RPMI8226 (cell line): Measurements from ENCODE around the gene NOP14.
"Not testable (repeated sequence)": the region's sequence is repeated elsewhere in the genome, so short reads cannot be mapped to it uniquely, and the experiment has no call there.

ENCODE experiments used
- DNase-seq: peaks from one replicate; pipeline ENCODE4 v3.0.0-alpha.2; 2015

Gene NOP14

DNA sequence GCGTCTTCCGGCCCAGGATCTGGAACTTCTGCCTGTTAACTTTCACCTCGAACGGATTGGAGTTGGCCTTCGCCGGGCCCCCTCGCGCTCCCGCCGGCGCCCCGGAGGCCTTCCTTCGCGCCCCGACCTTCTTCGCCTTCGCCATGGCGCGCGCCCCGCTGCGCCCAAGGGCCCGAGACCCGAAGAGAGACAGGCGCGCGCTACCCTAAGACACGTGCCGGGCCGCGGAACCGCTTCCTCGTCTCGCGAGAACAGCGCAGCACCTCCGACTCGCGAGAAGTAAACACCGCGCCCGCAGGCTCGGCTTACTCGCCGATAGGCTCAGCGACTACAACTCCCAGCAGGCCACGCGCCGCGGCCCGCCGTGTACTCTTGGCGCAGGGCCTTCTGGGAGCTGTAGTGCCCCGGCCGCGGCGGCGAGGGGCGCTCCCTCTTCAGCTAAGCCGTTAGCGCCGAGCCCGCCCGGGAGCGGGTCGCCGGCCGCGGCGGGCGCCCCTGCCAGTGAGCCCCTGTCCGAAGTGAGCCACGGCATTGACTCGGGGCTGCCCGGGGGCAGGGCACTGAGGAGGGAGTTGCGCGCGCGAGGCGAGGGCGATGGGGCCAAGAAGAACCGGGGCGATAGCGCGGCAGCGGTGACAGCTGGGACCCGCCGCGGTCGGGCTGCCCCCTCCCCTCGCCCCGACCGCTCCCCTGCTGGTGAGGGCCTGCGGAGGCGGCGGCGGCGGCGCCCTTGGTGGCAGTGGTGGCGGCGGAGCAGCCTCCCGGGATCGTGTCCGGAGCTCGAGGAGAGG is at the start of gene NOP14, which contains the start of gene GRK4:
Gene NOP14, minus strand, starts transcription at position 232 of the 791 bp plus-strand sequence. Its CDS starts 87 bp downstream, at position 145.
Gene GRK4, plus strand, starts transcription at position 397 of the 791 bp plus-strand sequence. CDS start 500 bp downstream, outside the sequence.
- DNase-seq: peak; percentile 97

DNA sequence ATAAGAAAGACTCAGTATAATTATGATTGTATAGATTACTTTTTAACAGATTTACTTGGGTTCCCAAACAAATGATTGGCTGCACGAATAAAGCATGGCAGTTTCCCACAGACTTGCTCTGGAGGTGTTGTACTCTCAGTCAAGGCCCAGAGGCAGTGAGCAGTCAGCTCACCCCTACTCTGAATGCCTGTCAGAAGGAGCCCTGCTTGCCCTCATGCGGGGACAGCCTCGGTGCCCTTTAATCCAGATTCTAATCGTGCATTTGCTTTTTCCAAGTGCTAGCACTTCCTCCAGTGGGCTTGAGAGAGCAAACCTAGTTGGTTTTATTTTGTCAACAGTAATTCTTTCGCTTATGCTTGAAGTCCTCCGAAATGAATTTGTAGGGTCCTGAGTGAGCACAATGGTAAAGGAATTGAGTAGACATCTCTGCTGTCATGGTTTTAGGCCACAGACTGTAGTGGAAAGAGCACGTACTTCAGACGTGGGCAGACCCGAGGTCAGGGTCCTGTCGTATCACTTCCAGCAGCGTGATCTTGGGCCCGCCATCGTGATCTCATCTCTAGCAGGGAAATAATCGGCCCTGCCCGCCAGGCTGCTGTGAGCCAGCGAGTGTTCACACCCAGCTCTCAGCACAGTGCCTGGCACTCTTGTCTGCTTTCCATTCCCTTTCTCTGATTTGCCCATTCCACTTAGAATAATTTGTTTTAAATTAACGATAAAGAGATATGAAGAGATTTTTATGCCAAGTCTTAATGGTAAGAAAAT is 48.4 kb upstream of the NOP14 start:
- no peak for DNase-seq

DNA sequence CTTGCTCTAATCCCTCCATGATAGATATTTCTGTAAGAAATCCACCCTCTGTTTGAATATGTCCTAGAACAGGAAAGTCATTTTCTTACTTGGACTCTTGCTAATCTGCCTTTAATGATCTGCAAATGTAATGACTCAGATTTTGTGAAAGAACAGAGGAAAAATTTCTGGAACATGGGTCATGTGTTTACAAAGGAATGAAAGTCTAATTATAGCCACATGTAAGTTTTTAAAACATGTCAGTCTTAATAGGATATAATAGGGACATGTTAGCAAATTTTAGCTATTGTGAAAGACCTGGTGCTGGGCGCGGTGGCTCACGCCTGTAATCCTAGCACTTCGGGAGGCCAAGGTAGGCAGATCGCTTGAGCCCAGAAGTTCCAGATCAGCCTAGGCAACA is 47.8 kb upstream of the NOP14 start:
- no peak for DNase-seq

DNA sequence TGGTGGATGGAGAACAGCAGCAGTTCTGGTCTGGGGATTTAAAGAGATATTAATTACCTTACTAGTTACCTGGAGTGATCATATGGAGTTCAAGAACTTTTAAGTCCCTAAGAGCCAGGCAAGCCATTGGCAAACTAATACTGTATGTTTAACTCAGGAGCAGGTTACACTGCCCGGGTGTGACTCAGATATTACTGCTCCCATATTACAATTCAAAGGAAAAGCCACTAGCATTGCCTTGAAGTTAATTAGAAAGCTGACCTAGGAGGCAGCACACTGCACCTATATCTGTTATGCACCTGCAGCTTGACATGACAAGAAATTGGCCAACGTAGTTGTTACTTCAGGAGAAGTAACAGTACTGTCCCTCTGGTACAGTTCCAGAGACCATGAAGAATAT is 47.4 kb upstream of the NOP14 start:
- DNase-seq: no peak

DNA sequence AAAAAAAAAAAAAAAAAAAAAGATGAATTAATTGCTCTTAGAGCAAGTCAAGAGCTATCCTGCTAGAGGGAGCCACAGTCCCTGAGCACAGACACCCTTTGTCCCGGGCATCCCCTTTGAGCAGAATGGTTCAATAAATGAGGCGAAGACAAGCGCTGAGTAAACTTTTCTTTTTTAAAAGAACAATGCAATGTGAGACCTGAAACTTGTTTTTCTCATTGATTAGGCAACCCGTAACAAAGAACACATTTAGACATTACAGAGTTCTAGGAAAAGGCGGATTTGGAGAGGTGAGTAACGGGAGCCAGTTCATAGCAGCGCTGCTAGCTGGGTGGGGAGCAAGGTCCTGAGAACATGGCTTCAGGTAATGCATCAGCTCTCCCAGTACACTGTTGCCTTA is 46.2 kb upstream of the NOP14 start:
- DNase-seq: peak; percentile 32

DNA sequence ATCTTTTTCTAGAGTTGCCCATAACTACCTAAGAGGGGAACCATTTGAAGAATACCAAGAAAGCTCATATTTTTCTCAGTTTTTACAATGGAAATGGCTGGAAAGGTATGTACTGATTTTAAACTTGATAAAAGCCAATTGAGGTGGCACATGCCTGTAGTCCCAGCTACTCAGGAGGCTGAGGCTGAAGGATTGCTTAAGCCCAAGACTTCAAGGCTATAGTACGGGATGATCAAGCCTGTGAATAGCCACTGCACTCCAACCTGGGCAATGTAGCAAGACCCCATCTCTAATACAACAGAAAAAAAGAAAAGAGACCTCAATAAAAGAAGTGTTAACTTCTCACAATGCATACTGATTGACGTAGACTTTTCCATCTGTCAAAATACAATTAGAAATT is 44.5 kb upstream of the NOP14 start:
- DNase-seq: no peak

DNA sequence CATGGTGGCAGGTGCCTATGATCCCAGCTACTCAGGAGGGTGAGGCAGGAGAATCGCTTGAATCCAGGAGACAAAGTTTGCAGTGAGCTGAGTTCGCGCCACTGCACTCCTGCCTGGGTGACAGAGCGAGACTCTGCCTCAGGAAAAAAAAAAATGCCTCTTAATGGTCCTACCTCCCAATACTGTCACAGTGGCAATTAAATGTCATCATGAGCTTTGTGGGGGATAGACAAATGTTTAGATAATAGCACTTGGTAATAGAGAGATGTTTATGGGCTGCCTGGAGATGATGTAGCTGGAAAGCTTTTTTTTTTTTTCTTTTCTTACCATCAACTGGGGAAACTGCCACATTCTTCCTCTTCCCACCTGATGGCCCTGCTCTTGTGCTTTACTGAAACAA is 33.2 kb upstream of the NOP14 start:
- DNase-seq: no peak

DNA sequence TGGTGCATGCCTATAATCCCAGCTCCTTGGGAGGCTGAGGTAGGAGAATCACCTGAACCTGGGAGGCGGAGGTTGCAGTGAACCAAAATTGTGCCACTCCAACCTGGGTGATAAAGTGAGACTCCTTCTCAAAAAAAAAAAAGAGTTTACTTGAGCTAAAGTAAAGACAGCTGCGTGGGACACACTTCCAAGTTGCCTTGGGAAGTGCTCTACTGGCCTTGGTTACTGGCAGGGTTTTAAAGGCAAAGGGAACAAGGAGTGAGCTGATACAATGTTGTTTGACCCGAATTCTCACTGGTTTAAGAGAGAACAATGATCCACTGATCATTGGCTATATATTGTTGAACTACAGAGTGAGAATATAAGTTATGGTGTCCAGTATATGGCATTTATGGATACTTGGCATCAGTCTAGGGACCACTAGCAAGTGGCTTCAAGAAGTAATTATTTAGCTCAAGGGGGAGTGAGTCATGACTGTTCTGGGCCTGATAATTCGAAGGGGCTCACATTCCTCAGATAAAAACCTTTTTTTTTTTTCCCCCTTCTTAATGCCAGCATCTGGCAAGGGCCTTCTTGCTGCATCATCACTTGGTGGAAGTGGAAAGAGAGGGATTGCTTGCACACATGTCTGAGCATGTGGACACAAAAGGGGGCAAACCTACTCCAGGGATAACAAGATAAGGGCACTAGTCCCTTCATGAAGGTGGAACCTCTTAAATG is 32.5 kb upstream of the NOP14 start:
- DNase-seq: no peak

DNA sequence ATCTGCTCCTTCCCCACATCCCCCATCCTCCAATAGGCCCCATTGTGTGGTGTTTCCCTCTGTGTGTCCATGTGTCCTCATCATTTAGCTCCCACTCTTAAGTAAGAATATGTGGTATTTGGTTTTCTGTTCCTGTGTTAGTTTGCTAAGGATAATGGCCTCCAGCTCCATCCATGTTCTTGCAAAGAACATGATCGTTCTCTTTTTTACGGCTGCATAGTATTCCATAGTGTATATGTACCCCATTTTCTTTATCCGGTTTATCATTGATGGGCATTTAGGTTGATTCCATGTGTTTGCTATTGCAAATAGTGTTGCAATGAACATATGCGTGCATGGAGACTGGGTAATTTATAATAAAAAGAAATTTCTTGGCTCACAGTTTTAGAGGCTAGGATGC is 31.7 kb upstream of the NOP14 start:
- no peak for DNase-seq

DNA sequence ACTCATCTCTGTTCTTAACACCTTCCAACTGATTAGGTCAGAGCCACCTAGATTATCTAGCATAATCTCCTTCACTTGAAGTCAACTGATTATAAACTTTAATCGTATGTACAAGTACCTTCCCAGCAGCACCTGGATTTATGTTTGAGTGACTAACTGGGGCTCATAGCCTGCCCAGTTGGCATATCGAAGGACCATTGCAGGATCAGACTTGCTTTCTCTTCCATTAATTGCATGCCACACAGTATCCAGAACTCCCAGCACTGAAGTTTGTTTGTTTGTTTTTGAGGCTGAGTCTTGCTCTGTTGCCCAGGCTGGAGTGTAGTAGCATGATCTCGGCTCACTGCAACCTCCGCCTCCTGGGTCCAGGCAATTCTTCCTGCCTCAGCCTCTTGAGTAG is 28.0 kb upstream of the NOP14 start:
- no peak for DNase-seq

DNA sequence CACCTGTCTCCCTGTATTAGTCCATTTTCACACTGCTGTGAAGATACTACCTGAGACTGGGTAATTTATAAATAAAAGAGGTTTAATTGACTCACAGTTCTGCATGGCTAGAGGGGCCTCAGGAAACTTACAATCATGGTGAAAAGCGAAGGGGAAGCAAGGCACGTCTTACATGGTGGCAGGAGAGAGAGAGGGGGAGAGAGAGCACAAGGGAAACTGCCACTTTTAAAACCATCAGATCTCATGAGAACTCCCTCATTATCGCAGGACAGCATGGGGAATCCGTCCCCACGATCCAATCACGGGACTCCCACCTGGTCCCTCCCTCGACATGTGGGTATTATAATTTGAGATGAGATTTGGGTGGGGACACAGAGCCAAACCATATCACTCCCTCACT is 20.5 kb upstream of the NOP14 start:
- not testable (repeated sequence) for DNase-seq

DNA sequence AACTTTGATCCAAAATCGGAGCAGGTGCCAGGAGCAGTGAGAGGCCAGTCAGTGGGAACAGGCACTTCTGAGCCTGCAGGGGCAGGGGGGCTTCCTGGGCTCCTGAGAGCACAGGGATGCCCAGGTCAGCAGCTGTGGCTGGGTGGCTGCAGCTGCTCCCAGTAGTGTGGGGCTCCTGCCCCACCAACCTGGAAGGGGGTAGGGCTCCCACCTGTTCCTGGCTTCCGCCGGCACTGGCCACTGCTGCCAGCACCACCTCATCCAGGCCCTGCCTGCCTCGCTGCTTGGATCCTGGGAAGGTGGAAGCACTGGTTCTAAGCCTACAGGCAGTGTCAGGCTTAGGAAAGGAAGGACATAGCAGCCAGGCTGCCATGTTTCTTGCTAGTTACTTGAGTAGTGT is 18.8 kb upstream of the NOP14 start:
- no peak for DNase-seq

DNA sequence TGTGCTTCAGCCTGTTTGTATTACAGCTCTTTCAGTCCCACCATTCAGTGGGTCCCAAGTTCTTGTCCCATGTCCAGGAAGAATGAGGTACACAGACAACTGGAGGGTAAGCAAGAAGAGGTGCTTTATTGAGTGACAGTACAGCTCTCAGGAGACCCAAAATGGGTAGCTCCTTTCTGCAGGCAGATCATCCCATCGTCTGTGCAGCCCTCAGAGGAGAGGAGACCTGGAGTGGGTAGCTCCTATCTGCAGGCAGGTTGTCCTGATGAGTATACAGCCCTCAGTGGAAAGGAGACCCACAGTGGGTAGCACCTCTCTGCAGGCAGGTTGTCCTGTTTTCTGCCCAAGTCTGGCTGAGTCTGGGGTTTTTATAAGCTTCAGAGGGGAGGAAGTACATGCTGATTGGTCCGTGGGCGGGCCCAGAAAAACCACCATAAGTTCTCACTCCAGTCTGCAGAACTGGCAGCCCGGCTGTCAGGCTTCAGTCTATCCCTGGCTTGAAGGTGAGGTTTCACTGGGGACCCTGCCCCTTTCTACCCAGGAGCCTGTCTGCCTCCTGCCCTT is 18.1 kb upstream of the NOP14 start:
- no peak for DNase-seq

DNA sequence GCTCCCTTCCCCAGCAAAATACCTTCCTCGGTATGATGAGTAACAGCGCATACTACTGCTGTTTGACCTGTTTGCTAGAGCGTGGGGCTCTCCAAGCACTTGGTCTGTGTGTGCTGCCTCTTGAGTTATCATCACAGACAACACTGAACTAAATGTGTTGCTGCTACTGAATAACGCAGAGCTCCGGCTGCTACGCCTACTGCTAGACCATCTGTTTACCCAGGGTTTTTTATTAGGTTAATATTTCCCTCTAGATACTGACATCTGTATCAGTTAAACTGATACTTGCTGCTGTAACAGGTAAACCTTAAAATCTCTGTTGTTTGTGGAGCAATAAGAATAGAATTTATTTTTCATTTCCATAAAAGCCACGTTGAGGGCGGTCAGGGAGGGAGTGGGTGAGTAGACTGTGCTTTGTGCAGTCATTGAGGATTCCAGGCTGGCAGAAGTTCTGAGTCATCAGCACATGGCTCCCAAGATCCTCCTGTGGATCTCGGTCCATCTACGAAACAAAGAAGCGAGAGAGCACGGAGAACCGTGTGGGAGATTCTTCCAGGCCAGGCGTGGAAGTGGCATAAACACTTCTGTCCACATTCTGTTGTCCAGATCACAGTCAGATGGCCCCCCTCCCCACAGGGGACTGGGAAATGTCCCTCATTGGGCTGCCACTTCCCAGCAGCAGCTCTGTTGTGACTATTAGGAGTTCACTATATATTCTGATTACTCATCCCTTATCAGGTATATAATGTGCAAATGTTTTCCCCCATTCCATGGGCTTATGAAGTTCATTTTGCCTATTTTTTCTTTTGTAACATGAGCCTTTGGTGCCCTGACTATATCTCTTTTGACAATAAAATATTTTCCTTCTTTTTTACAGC is 14.2 kb upstream of the NOP14 start:
- no peak for DNase-seq

DNA sequence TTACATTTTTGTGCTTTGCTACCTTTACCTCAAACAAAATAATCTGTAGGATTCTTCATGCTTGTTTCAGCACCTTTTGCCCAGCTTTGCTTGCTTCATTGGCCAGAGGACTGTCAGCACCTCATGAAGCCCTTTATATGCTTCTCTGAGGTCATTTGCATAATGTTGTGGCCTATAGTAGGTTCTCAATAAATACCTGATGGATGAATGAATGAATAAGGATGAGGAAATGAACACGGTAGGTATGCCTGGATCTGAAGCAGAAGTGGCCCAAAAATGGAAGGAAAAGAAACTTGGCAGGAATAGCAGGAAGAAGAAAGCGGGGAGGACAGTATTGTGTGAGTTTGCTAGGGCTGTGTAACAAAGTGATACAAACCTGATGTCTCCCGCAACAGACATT is 8.1 kb upstream of the NOP14 start:
- DNase-seq: no peak

DNA sequence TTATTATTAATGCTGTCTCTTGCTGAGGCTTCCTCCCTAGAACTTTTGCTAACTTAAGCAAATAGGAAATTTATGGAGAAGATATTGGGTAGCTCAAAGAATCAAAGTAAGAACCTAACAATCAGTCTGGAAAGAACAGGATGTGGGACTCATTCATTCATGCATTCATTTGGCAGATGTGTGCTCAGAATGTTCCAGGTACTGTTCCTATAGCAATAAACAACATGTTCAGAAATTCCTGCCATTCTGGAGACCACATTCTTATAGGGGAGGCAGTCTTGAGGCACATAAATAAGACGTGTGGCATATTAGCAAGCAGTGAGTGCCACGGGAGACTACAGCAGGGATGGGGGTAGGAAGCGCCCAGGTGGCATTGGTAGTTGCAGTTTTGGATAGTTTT is 5.2 kb upstream of the NOP14 start:
- DNase-seq: no peak

DNA sequence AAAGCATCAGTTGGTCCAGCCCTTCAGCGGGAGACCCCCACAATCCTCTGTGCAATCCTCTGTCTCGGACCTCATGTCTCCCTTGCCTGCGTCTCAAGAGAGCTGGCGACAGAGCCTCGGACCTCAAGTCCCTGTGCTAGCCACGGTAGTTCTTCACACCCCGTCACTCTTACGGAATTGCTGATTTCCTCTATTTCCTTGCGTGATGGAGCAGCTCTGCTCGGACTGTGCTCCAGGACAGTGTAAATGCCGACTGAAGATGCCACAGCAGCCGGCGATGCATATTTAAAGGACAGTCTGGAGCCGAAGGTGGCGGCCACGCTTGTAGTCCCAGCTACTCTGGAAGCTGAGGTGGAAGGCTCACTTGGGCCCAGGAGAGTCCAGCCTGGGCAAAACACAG is 2.1 kb upstream of the NOP14 start:
- no peak for DNase-seq

DNA sequence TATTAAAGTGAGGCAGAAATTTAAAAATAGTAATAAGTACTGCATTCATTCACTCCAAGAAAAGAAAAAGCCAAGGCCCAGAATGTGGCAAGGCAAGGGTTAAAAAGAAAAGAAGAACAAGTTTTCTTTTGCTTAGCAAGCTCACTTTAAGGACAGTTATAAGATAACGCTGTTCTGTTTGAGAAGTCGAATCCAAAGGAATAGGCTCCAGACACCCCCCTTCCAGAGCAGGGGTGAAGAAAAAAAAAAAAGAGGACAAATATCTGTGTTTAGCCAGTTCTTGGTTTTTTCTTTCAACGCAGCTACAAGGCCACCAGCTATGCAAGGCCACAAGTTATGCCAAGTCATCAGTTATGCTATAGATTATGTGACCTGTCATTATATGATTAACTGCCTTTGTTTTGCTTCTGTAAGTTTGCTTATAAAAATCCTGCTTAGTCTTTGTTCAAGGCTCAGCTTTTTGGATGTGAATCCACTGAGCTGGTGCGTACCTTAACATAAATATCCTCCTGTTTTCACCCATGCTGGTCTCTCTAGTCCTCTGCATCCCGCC is 1.6 kb upstream of the NOP14 start:
- DNase-seq: no peak

DNA sequence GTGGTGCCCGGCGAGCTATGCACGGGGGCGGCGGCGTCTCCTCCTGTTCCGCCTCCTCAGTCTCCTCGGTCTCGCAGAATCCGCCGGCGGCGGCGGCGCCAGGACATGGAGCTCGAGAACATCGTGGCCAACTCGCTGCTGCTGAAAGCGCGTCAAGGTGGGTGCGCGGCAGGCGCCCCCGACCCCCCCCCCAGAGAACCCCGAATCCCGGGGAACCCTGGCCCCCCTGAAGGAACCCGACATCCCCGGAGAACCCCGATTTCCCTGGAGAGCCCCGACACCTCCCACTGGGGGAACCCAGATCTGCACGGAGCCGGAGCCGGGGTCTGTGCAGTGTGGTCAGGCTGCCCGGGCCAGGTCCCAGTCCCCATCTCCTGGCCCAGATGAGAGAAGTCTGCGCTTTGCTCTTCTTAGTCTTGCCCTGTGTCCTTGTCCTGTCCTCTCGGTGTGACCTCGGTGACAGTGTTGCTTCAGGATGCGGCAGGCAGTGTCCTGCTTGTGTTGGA is 813 bp upstream of the NOP14 start:
- DNase-seq: no peak

DNA sequence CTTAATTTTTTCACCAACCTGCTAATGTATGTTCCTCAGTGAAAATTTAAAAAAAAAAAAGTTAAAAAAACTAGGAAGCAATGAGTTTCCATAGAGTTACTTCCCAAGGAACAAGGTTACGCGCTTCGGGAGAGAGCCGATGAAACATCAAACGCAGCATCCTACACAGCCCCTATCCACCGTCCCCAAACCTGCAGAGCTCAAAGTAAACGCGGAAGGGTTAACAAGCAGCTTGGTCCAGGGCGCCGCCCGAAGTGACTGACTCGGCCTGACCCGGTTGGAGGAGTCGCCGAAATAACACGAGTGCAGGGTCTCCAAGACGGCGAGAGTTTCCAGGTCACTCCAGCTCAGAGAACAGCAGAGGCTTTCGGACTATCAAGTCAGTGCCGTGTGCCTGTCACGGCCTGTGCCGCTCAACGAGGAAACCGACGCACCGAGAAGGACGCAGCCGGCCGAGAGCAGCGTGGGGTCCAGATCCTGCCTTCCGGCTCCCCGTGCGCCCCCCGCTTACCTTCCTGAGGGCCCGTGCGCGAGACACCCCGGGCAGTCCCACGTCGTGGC is 512 bp downstream of the NOP14 start:
- peak; percentile 46 for DNase-seq

DNA sequence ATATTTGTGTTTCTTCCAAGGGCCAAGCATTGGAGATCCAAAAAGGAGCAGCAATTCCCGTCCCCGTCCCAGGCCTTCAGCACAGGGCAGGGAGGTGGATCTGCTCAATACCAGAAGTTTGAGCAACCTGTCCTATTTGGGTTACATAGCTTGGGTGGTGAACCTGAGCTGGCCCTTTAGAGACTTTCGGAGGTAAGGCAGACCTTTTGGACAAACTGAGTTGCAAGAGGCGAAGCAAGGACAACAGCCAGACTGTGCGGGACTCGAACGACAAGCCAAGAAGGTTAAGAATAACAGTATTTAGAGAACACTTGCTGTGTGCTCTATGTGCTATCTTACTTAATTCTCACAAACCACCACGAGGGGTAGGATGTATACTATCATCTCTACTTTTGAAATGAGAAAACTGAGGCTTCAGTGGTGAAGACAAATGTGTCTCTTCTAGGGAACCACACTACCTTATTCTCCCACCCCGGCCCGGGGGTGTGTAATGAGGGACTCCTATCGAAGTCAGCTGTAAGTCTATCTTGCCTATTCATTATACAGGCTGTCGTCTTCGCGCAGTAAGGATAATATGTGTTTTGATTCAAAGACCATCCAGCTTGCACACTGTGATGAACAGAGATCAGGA is 1.3 kb downstream of the NOP14 start:
- DNase-seq: peak; percentile 36
